ENCODE data around the gene CAPZB.

DNA sequence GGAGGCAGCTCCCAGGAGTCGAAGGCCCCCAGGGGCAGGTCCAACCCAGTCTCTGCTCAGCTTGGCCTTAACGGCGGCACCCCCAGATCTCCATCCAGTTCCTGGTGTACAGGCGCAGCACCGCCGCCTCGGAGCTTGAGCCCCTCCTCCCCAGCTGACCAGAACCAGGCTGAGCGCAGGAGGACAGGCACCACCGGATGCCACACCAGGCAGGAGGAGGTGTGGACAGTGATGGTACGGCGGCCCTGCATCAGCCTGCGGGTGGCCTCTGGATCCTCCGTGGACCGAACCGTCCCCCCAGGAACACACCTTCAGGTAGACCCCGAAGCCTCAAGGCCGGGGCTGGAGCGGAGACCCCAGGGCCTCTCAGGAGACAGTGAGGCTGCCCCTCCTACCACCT lies 156.9 kb downstream of the CAPZB start:
- no peak for TF ChIP-seq ZNF8 (CRISPR knock-in tag; IDR thresholded peaks at IDR 0.05)
- no peak for TF ChIP-seq RARB (CRISPR knock-in tag; IDR thresholded peaks at IDR 0.05)
- TF ChIP-seq, protein P1, sequence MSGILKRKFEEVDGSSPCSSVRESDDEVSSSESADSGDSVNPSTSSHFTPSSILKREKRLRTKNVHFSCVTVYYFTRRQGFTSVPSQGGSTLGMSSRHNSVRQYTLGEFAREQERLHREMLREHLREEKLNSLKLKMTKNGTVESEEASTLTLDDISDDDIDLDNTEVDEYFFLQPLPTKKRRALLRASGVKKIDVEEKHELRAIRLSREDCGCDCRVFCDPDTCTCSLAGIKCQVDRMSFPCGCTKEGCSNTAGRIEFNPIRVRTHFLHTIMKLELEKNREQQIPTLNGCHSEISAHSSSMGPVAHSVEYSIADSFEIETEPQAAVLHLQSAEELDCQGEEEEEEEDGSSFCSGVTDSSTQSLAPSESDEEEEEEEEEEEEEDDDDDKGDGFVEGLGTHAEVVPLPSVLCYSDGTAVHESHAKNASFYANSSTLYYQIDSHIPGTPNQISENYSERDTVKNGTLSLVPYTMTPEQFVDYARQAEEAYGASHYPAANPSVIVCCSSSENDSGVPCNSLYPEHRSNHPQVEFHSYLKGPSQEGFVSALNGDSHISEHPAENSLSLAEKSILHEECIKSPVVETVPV (CRISPR knock-in tag; IDR thresholded peaks at IDR 0.05): no peak
- no peak for TF ChIP-seq PATZ1 (CRISPR knock-in tag; IDR thresholded peaks at IDR 0.05; ENCODE audit: borderline replicate concordance)
- no peak for TF ChIP-seq ZC3H10 (CRISPR knock-in tag; IDR thresholded peaks at IDR 0.05)
- TF ChIP-seq, protein P2, sequence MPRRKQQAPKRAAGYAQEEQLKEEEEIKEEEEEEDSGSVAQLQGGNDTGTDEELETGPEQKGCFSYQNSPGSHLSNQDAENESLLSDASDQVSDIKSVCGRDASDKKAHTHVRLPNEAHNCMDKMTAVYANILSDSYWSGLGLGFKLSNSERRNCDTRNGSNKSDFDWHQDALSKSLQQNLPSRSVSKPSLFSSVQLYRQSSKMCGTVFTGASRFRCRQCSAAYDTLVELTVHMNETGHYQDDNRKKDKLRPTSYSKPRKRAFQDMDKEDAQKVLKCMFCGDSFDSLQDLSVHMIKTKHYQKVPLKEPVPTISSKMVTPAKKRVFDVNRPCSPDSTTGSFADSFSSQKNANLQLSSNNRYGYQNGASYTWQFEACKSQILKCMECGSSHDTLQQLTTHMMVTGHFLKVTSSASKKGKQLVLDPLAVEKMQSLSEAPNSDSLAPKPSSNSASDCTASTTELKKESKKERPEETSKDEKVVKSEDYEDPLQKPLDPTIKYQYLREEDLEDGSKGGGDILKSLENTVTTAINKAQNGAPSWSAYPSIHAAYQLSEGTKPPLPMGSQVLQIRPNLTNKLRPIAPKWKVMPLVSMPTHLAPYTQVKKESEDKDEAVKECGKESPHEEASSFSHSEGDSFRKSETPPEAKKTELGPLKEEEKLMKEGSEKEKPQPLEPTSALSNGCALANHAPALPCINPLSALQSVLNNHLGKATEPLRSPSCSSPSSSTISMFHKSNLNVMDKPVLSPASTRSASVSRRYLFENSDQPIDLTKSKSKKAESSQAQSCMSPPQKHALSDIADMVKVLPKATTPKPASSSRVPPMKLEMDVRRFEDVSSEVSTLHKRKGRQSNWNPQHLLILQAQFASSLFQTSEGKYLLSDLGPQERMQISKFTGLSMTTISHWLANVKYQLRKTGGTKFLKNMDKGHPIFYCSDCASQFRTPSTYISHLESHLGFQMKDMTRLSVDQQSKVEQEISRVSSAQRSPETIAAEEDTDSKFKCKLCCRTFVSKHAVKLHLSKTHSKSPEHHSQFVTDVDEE (CRISPR knock-in tag; IDR thresholded peaks at IDR 0.05): no peak
- TF ChIP-seq OSR1 (CRISPR knock-in tag; IDR thresholded peaks at IDR 0.05): no peak
- TF ChIP-seq ZFP30 (CRISPR knock-in tag; IDR thresholded peaks at IDR 0.05): no peak
- TF ChIP-seq, protein P3, sequence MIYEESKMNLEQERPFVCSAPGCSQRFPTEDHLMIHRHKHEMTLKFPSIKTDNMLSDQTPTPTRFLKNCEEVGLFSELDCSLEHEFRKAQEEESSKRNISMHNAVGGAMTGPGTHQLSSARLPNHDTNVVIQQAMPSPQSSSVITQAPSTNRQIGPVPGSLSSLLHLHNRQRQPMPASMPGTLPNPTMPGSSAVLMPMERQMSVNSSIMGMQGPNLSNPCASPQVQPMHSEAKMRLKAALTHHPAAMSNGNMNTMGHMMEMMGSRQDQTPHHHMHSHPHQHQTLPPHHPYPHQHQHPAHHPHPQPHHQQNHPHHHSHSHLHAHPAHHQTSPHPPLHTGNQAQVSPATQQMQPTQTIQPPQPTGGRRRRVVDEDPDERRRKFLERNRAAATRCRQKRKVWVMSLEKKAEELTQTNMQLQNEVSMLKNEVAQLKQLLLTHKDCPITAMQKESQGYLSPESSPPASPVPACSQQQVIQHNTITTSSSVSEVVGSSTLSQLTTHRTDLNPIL (CRISPR knock-in tag; IDR thresholded peaks at IDR 0.05; ENCODE audit: low read depth): no peak

Measured in SK-N-SH treated with all-trans-retinoic acid at 6 μM for 48 hours (cell line).